NAMALWA (cell line): ENCODE data around the gene UQCRC1.
"Not testable (repeated sequence)": the region's sequence is repeated elsewhere in the genome, so short reads cannot be mapped to it uniquely, and the experiment has no call there.

Source experiments
- DNase-seq: peaks from one replicate; pipeline ENCODE4 v3.0.0-alpha.2; 2015; ENCODE audit warnings: low spot score

Gene UQCRC1

GRCh38 chr3:48553886-48554845 lies 55.3 kb downstream of the UQCRC1 start:
- DNase-seq = no peak

DNA sequence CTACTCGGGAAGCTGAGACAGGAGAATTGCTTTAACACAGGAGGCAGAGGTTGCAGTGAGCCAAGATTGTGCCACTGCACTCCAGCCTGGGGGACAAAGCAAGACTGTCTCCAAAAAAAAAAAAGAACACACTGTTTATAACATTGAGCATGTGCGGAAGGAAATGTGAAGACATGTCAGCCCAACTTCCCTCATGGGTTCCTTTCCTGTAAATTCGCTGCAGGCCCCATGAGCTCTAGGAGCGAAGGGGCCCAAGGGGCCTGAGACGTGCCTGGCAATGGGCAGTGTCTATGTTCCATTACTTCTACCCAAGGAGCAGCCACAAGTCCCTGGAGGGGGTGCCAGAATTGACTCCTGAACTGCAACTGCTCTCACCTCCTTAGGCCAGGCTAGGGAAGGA lies 56.1 kb downstream of the UQCRC1 start:
- no peak for DNase-seq

GRCh38 chr3:48552111-48552951 lies 57.1 kb downstream of the UQCRC1 start:
- DNase-seq = no peak

DNA sequence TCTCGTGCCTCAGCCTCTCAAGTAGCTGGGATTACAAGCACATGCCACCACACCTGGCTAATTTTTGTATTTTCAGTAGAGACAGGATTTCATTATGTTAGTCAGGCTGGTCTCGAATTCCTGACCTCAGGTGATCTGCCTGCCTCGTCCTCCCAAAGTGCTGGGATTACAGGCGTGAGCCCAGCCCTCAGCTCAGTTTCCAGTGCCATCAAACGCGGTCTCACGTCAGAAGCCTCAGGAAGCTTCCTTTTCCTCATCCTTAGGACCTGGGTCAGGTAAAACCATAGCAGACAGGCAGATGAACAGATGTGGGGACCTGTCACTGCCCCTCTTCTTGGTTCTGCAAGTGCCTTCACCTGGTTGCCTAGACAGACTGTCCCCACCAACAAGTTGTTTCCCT lies 57.8 kb downstream of the UQCRC1 start:
- DNase-seq = not testable (repeated sequence)
